ENCODE results near the gene KLHDC10.
"Not testable (repeated sequence)": the region's sequence is repeated elsewhere in the genome, so short reads cannot be mapped to it uniquely, and the experiment has no call there.

Gene KLHDC10

GRCh38 chr7:130160455-130160854 lies 90.1 kb downstream of the KLHDC10 start:
- no peak for DNase-seq

GRCh38 chr7:130162196-130162595 lies 91.9 kb downstream of the KLHDC10 start:
- DNase-seq: no peak

GRCh38 chr7:130174237-130174959 lies 104.1 kb downstream of the KLHDC10 start:
- no peak for DNase-seq

GRCh38 chr7:130178251-130178650 lies 107.9 kb downstream of the KLHDC10 start:
- DNase-seq: no peak

- no peak for DNase-seq
Observed at GRCh38 chr7:130179631-130180030, 109.3 kb downstream of the KLHDC10 start.

- peak; percentile 81 to 90 for DNase-seq
Observed at GRCh38 chr7:130180571-130181262, 110.4 kb downstream of the KLHDC10 start.

- DNase-seq: peak in 1 of 2 donors; percentile 14
Observed at GRCh38 chr7:130181263-130181605, 110.9 kb downstream of the KLHDC10 start.

- DNase-seq: no peak
Observed at GRCh38 chr7:130182990-130183389, 112.7 kb downstream of the KLHDC10 start.

- not testable (repeated sequence) for DNase-seq
Observed at GRCh38 chr7:130184349-130184748, 114.0 kb downstream of the KLHDC10 start.

Data from inflammatory macrophage treated with lipopolysaccharide for 1 hour (primary cell).